SK-N-SH treated with all-trans-retinoic acid at 6 μM for 48 hours (cell line): Measurements from ENCODE around the gene RHOA.

Source experiments
- ATAC-seq: fragments of 200-7000 bp; cut with Tn5 transposase; 3 replicates; pipeline ENCODE4 v1.9.1; 2020; ENCODE audit warnings: mild to moderate bottlenecking, moderate library complexity
- BACH2 ChIP-seq: fragments of 250-450 bp; sonication (Bioruptor Pico); IDR thresholded peaks from 2 replicates; pipeline ENCODE4 v1.9.0; 2021; ENCODE audit warnings: mild to moderate bottlenecking, borderline replicate concordance
- CSDC2 ChIP-seq: fragments of 250-450 bp; sonication (Bioruptor Pico); IDR thresholded peaks from 2 replicates; pipeline ENCODE4 v1.5.0; 2020; ENCODE audit warnings: mild to moderate bottlenecking, moderate library complexity
- CSRNP3 ChIP-seq: fragments of 250-450 bp; sonication (Bioruptor Pico); IDR thresholded peaks from 2 replicates; pipeline ENCODE4 v1.5.1; 2021; ENCODE audit warnings: mild to moderate bottlenecking, moderate library complexity
- ESRRG ChIP-seq: fragments of 250-450 bp; sonication (Bioruptor Pico); IDR thresholded peaks from 2 replicates; pipeline ENCODE4 v1.6.1; 2021; ENCODE audit warnings: mild to moderate bottlenecking
- ISL1 ChIP-seq: fragments of 250-450 bp; sonication (Bioruptor Pico); IDR thresholded peaks from 2 replicates; pipeline ENCODE4 v2.1.2; 2022; ENCODE audit warnings: mild to moderate bottlenecking, moderate library complexity
- OSR1 ChIP-seq: fragments of 250-450 bp; sonication (Bioruptor Pico); IDR thresholded peaks from 2 replicates; pipeline ENCODE4 v1.8.0; 2022; ENCODE audit warnings: moderate library complexity, mild to moderate bottlenecking, inconsistent platforms
- PPARA ChIP-seq: fragments of 250-450 bp; sonication (Bioruptor Pico); IDR thresholded peaks from 2 replicates; pipeline ENCODE4 v1.5.0; 2020; ENCODE audit warnings: mild to moderate bottlenecking, borderline replicate concordance
- RARB ChIP-seq: fragments of 250-450 bp; sonication (Bioruptor Pico); IDR thresholded peaks from 2 replicates; pipeline ENCODE4 v1.8.0; 2021; ENCODE audit warnings: mild to moderate bottlenecking, moderate library complexity
- SNAI2 ChIP-seq: fragments of 250-450 bp; sonication (Bioruptor Pico); IDR thresholded peaks from 2 replicates; pipeline ENCODE4 v1.5.0; 2020; ENCODE audit warnings: mild to moderate bottlenecking, moderate library complexity
- TOX ChIP-seq: fragments of 250-450 bp; sonication (Bioruptor Pico); IDR thresholded peaks from 2 replicates; pipeline ENCODE4 v1.8.0; 2021; ENCODE audit warnings: mild to moderate bottlenecking, moderate library complexity, borderline replicate concordance
- TSHZ2 ChIP-seq: fragments of 250-450 bp; sonication (Bioruptor Pico); IDR thresholded peaks from 2 replicates; pipeline ENCODE4 v1.5.0; 2020; ENCODE audit warnings: mild to moderate bottlenecking, moderate library complexity
- ZFP3 ChIP-seq: fragments of 250-450 bp; sonication (Bioruptor Pico); IDR thresholded peaks from 2 replicates; pipeline ENCODE4 v1.5.0; 2020; ENCODE audit warnings: mild to moderate bottlenecking, moderate library complexity
- ZNF70 ChIP-seq: fragments of 450-650 bp; formaldehyde crosslinking; IDR thresholded peaks from 2 replicates; pipeline ENCODE4 v1.5.0; 2020; ENCODE audit warnings: mild to moderate bottlenecking, moderate library complexity
- ZNF8 ChIP-seq: fragments of 450-650 bp; formaldehyde crosslinking; IDR thresholded peaks from 2 replicates; pipeline ENCODE4 v1.5.0; 2020; ENCODE audit warnings: mild to moderate bottlenecking, moderate library complexity
- TF ChIP-seq, protein P1 (sequence below): fragments of 250-450 bp; sonication (Bioruptor Pico); IDR thresholded peaks from 2 replicates; pipeline ENCODE4 v1.8.0; 2020; ENCODE audit warnings: mild to moderate bottlenecking, moderate library complexity, borderline replicate concordance
- TF ChIP-seq, protein P2 (sequence below): fragments of 250-450 bp; sonication (Bioruptor Pico); IDR thresholded peaks from 2 replicates; pipeline ENCODE4 v1.5.1; 2020; ENCODE audit warnings: low read depth, mild to moderate bottlenecking, moderate library complexity
- TF ChIP-seq, protein P3 (sequence below): fragments of 250-450 bp; sonication (Bioruptor Pico); IDR thresholded peaks from 2 replicates; pipeline ENCODE4 v1.8.0; 2021; ENCODE audit warnings: low read depth, mild to moderate bottlenecking, moderate library complexity, borderline replicate concordance

RHOA gene

GRCh38 chr3:49327485-49327884 is 84.3 kb downstream of the RHOA start:
- TF ChIP-seq CSRNP3 (CRISPR knock-in tag) (no peak), BACH2 (CRISPR knock-in tag) (no peak), ZNF8 (CRISPR knock-in tag) (no peak), RARB (no peak), ESRRG (CRISPR knock-in tag) (no peak), ISL1 (CRISPR knock-in tag) (no peak), ZFP3 (CRISPR knock-in tag) (no peak), TSHZ2 (CRISPR knock-in tag) (no peak), OSR1 (no peak)
- TF ChIP-seq, protein P1, sequence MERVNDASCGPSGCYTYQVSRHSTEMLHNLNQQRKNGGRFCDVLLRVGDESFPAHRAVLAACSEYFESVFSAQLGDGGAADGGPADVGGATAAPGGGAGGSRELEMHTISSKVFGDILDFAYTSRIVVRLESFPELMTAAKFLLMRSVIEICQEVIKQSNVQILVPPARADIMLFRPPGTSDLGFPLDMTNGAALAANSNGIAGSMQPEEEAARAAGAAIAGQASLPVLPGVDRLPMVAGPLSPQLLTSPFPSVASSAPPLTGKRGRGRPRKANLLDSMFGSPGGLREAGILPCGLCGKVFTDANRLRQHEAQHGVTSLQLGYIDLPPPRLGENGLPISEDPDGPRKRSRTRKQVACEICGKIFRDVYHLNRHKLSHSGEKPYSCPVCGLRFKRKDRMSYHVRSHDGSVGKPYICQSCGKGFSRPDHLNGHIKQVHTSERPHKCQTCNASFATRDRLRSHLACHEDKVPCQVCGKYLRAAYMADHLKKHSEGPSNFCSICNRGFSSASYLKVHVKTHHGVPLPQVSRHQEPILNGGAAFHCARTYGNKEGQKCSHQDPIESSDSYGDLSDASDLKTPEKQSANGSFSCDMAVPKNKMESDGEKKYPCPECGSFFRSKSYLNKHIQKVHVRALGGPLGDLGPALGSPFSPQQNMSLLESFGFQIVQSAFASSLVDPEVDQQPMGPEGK = no peak
- TF ChIP-seq, protein P2, sequence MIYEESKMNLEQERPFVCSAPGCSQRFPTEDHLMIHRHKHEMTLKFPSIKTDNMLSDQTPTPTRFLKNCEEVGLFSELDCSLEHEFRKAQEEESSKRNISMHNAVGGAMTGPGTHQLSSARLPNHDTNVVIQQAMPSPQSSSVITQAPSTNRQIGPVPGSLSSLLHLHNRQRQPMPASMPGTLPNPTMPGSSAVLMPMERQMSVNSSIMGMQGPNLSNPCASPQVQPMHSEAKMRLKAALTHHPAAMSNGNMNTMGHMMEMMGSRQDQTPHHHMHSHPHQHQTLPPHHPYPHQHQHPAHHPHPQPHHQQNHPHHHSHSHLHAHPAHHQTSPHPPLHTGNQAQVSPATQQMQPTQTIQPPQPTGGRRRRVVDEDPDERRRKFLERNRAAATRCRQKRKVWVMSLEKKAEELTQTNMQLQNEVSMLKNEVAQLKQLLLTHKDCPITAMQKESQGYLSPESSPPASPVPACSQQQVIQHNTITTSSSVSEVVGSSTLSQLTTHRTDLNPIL (CRISPR knock-in tag) = no peak
- ATAC-seq = 0 out of 3 replicates have a peak, but pooled peaks have one; percentile 44

DNA sequence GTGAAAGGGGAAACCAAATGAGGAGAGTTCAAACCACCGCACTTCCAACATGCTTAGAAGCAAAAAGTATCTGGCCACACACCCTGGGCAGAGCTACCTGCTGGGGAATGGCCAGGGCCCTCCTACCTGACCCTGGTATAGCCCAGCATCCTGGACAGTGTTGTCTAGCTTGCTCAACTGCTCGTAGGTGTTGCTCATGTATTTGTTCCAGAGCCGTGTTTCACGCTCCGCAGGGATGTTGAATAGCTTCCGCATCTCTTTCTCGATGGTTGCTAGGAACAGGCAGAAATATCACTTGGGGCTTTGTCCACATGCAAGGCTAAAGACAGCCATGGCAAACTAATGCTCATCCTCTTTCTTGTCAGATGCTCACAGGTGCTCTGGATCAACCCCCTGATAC is 87.0 kb downstream of the RHOA start:
- TF ChIP-seq TOX (CRISPR knock-in tag) = no peak
- no peak for TF ChIP-seq PPARA (CRISPR knock-in tag)
- no peak for TF ChIP-seq ZNF70
- TF ChIP-seq ESRRG (CRISPR knock-in tag) = no peak
- TF ChIP-seq OSR1 = no peak
- no peak for TF ChIP-seq TSHZ2 (CRISPR knock-in tag)
- TF ChIP-seq, protein P3, sequence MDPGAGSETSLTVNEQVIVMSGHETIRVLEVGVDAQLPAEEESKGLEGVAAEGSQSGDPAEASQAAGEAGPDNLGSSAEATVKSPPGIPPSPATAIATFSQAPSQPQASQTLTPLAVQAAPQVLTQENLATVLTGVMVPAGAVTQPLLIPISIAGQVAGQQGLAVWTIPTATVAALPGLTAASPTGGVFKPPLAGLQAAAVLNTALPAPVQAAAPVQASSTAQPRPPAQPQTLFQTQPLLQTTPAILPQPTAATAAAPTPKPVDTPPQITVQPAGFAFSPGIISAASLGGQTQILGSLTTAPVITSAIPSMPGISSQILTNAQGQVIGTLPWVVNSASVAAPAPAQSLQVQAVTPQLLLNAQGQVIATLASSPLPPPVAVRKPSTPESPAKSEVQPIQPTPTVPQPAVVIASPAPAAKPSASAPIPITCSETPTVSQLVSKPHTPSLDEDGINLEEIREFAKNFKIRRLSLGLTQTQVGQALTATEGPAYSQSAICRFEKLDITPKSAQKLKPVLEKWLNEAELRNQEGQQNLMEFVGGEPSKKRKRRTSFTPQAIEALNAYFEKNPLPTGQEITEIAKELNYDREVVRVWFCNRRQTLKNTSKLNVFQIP (CRISPR knock-in tag) = no peak
- TF ChIP-seq CSDC2 (CRISPR knock-in tag) = no peak
- no peak for ATAC-seq

- no peak for ATAC-seq
- TF ChIP-seq ZNF70 (no peak), SNAI2 (CRISPR knock-in tag) (no peak), CSDC2 (CRISPR knock-in tag) (no peak), OSR1 (no peak)
Observed at GRCh38 chr3:49316696-49317457, 94.9 kb downstream of the RHOA start.
